GM21619 (cell line): ENCODE measurements around the gene DBT.
"Not testable (repeated sequence)": the region's sequence is repeated elsewhere in the genome, so short reads cannot be mapped to it uniquely, and the experiment has no call there.

Experiments
- ATAC-seq: cut with Tn5 transposase; IDR thresholded peaks from one replicate; pipeline ENCODE4 v1.9.1; 2021; ENCODE audit not compliant: unreplicated experiment

Gene DBT

GRCh38 chr1:100249537-100250257, at the start of gene DBT:
TSS of gene DBT (minus strand) at chr1:100249834. CDS start at chr1:100249820, 14 bp downstream.
- peak; percentile 100 for ATAC-seq

DNA sequence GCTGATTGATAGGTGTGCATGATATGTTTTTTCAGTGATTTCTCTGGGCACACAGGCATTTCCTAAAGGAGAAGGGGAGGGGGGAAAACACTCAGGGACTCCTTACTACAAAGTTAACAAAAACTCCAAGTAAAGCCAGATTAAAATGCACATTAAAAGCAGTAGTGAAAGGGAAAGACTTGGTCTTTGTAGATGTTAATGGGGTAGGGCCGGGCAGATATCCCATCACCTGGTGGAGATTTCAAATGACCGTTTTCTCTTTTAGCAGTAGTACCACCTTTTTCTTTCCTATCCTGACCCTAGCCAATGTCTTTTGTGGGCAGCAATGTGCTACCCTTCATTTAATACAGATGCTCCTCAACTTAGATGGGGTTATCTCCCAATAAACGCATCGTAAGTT, 48.9 kb upstream of the DBT start:
- ATAC-seq = no peak

DNA sequence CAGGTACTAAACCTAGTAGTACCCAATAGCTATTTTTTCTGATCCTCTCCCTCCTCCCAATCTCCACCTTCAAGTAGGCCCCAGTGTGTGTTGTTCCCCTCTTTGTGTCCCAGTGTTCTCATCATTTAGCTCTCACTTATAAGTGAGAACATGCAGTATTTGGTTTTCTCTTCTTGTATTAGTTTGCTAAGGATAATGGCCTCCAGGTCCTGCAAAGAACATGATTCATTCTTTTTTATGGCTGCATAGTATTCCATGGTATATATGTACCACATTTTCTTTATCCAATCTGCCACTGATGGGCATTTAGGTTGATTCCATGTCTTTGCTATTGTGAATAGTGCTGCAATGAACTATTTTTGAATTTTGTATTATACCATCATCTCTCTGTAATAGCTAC, 47.4 kb upstream of the DBT start:
- not testable (repeated sequence) for ATAC-seq

GRCh38 chr1:100296140-100296539, 46.5 kb upstream of the DBT start:
- ATAC-seq = no peak

DNA sequence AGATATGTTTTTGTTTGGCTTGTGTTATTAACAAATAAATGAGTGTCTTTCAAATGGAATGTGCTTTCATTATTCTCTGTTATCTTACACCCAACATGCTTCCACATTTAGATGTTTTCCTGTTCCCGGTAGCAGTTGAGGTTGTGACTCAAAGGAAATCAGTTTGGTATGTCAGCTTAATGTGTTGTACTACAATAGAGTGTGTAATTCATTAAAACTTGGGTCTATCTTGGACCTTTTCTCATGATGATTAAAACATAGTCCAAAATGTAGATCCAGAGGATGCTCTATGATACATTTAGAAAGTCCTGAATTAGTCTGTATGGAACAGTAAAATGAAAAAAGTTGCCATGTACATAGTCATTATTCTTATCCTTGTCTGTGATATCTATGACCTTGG, 43.1 kb upstream of the DBT start:
- ATAC-seq = no peak

GRCh38 chr1:100290291-100290690, 40.7 kb upstream of the DBT start:
- no peak for ATAC-seq

DNA sequence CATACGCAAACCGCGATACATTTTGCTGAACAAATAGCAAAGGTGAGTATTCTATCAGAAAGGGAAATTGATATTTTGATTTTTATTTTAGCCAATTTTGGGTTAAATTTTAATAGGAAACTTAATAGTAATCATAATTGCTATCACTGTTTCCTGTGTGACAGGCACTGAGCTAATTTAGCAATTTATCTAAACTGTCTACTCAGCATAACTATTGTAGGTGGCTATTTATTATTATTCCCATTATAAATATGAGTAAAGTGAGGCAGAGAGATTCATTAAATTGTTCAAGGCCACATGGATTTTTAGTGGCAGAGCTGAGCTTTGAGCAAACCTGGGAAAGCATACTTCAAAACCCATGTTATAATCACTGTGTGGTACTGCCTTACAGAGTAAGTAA, 37.5 kb upstream of the DBT start:
- ATAC-seq = no peak

GRCh38 chr1:100284591-100284990, 35.0 kb upstream of the DBT start:
- ATAC-seq = no peak

- ATAC-seq = no peak
These were observed 30.5 kb upstream of the DBT start for GRCh38 chr1:100279954-100280682.

DNA sequence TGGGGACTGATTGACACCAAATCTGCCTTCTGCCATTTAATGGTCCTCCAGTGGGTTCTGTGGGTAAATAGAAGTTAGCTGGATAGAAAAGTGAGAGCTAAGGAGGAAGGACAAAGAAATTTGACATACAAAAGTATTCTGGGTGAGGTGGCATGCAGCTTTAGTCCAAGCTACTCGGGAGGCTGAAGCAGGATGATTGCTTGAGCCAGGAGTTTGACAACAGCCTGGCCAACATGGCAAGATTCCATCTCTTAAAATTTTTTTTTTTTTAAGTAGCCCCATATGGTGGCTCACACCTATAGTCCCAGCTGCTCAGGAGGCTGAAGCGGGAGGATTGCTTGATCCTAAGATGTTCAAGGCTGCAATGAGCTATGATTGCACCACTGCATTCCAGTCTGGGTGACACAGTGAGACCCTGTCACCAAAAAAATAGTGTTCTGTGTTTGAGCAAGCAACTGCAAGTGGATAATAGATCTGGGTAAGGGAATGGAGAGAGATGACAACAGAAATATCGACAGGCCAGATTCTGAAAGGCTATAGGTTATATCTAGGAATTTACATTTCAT, 29.8 kb upstream of the DBT start:
- no peak for ATAC-seq

DNA sequence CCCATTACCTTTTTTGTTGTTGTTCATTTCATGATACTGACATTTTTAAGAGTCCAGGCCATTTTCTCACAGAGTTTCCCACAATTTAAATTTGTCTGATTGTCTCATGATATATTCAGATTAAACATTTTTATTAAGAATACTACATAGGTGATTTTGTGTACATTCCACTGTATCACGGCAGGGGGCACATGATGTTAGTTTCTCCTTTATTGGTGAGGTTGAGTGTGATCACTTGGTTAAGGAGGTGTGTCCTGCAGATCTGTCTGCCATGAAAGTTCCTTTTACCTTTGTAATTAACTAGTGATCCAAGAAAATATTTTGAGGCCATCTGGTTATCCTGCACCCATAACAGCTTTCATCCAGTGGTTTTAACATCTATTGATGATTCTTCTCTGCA, 28.2 kb upstream of the DBT start:
- ATAC-seq = no peak

- no peak for ATAC-seq
These were observed 18.6 kb upstream of the DBT start for GRCh38 chr1:100268202-100268601.

DNA sequence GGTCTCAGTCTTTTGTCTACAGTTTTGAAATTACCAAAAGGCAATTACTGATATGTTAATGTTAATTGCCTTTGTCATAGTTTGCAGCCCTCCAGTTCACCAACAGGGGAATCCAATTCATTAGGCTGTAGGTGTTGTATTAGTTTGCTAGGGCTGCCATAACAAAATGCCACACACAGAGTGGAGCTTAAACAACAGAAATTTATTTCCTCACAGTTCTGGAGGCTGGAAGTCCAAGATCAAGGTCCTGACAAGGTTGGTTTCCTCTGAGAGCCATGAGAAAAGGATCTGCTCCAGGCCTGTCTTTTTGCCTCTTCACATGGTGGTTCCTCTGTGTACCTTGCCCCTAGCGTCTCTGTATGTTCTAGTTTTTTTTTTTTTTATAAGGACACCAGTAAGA, 17.6 kb upstream of the DBT start:
- ATAC-seq = no peak

- ATAC-seq = peak; percentile 19
These were observed 17.1 kb upstream of the DBT start for GRCh38 chr1:100266741-100267140.

GRCh38 chr1:100265931-100266740, 16.5 kb upstream of the DBT start, which contains the start of gene RTCA:
TSS of gene RTCA (plus strand) at chr1:100266216. CDS start at chr1:100266376, 160 bp downstream.
- ATAC-seq = peak; percentile 98

GRCh38 chr1:100265562-100265930, 15.9 kb upstream of the DBT start:
- ATAC-seq = peak; percentile 29

- ATAC-seq = not testable (repeated sequence)
These were observed 14.4 kb upstream of the DBT start for GRCh38 chr1:100264081-100264480.

GRCh38 chr1:100261686-100262085, 12.1 kb upstream of the DBT start:
- ATAC-seq = no peak

- not testable (repeated sequence) for ATAC-seq
These were observed 8.8 kb upstream of the DBT start for GRCh38 chr1:100258427-100258826.

GRCh38 chr1:100256273-100256672, 6.6 kb upstream of the DBT start:
- not testable (repeated sequence) for ATAC-seq

- no peak for ATAC-seq
These were observed 3.9 kb upstream of the DBT start for GRCh38 chr1:100253552-100253951.
